HepG2 (cell line): Measurements from ENCODE around the gene ACTR10. TPM values are rescaled to one million over a fixed set of nuclear protein-coding genes. Genes with fewer than 3 reads are reported as not detected.

Experiments used
- DNMT1 ChIP-seq: sonication (generic); formaldehyde crosslinking; IDR thresholded peaks from 2 replicates; pipeline ENCODE4 v1.5.1; 2020; ENCODE audit warnings: mild to moderate bottlenecking, missing genetic modification reagents
- FOXO1 ChIP-seq: sonication (generic); formaldehyde crosslinking; IDR thresholded peaks from 2 replicates; pipeline ENCODE4 v1.4.0; 2020; ENCODE audit warnings: missing genetic modification reagents
- GLI4 ChIP-seq: sonication (generic); formaldehyde crosslinking; IDR thresholded peaks from 2 replicates; pipeline ENCODE4 v1.5.1; 2020; ENCODE audit warnings: missing genetic modification reagents, mild to moderate bottlenecking, moderate library complexity, borderline replicate concordance
- HNF4G ChIP-seq, 2 experiments: sonication (generic) in 1 of 2; formaldehyde crosslinking in 1 of 2; IDR thresholded peaks; 2 replicates each; pipeline versions ENCODE4 v1.4.0 to v1.6.1; 2011 to 2020; ENCODE audit warnings: borderline replicate concordance in 2 of 2, low read depth in 2 of 2, mild to moderate bottlenecking in 2 of 2, low read length in 1 of 2, missing genetic modification reagents in 1 of 2, moderate library complexity in 1 of 2
- KMT2A ChIP-seq: sonication (generic); formaldehyde crosslinking; IDR thresholded peaks from 2 replicates; pipeline ENCODE4 v1.4.0; 2020; ENCODE audit warnings: missing genetic modification reagents
- ZNF235 ChIP-seq: sonication (generic); formaldehyde crosslinking; IDR thresholded peaks from 2 replicates; pipeline ENCODE4 v1.8.1; 2023; ENCODE audit warnings: mild to moderate bottlenecking, missing genetic modification reagents, borderline replicate concordance
- ZNF337 ChIP-seq: sonication (generic); formaldehyde crosslinking; IDR thresholded peaks from 2 replicates; pipeline ENCODE4 v1.5.1; 2020; ENCODE audit warnings: missing genetic modification reagents, low read depth, mild to moderate bottlenecking, borderline replicate concordance
- ZNF879 ChIP-seq: sonication (generic); formaldehyde crosslinking; IDR thresholded peaks from 2 replicates; pipeline ENCODE4 v1.8.1; 2023; ENCODE audit warnings: missing genetic modification reagents
- polyA plus RNA-seq, 8 experiments: library from polyadenylated mRNA; depleted of rRNA in 3 of 8; stranded (reverse) in 7 of 8; unstranded in 1 of 8; fragments of >200 nt; fragmentation: Illumina TruSeq in 4 of 8; extraction: Trizol in 4 of 8; gene quantifications; 2 replicates each; pipeline versions ENCODE4 v1.2.1 to v1.2.3, GENCODE V29; 2011 to 2016; ENCODE audit warnings: low read depth in 4 of 8, missing spikeins in 1 of 8, mixed read lengths in 1 of 8; ENCODE audit not compliant: insufficient read depth in 1 of 8
- total RNA-seq, 5 experiments: library from RNA; depleted of rRNA; stranded (reverse); fragments of >200 nt; fragmentation: Illumina TruSeq; extraction: Trizol; gene quantifications; 2 replicates each; pipeline ENCODE4 v1.2.3, GENCODE V29; 2016; ENCODE audit warnings: low read depth in 1 of 5
- TF ChIP-seq, protein P1 (sequence below): sonication (generic); formaldehyde crosslinking; IDR thresholded peaks from 2 replicates; pipeline ENCODE4 v1.5.0; 2020; ENCODE audit warnings: mild to moderate bottlenecking, missing genetic modification reagents, borderline replicate concordance
- TF ChIP-seq, protein P2 (sequence below): sonication (generic); formaldehyde crosslinking; IDR thresholded peaks from 2 replicates; pipeline ENCODE4 v1.9.0; 2021; ENCODE audit warnings: missing genetic modification reagents, mild to moderate bottlenecking, borderline replicate concordance
- TF ChIP-seq, protein P3 (sequence below): sonication (generic); formaldehyde crosslinking; IDR thresholded peaks from 2 replicates; pipeline ENCODE4 v1.4.0; 2020; ENCODE audit warnings: mild to moderate bottlenecking, missing genetic modification reagents
- TF ChIP-seq, protein P4 (sequence below): IDR thresholded peaks from 2 replicates; pipeline ENCODE4 v1.6.1; 2012; ENCODE audit warnings: low read depth, low read length, improper control_type of control experiment
- TF ChIP-seq, protein P5 (sequence below): sonication (generic); formaldehyde crosslinking; IDR thresholded peaks from 2 replicates; pipeline ENCODE4 v1.5.1; 2020; ENCODE audit warnings: mild to moderate bottlenecking, missing genetic modification reagents, borderline replicate concordance

ACTR10 gene
- total and polyA plus RNA-seq, 2 of the 13 experiments (the other 11 are each of a cell fraction or from before 2014, with no cell fraction given), result 30.0 to 41.3 TPM

DNA sequence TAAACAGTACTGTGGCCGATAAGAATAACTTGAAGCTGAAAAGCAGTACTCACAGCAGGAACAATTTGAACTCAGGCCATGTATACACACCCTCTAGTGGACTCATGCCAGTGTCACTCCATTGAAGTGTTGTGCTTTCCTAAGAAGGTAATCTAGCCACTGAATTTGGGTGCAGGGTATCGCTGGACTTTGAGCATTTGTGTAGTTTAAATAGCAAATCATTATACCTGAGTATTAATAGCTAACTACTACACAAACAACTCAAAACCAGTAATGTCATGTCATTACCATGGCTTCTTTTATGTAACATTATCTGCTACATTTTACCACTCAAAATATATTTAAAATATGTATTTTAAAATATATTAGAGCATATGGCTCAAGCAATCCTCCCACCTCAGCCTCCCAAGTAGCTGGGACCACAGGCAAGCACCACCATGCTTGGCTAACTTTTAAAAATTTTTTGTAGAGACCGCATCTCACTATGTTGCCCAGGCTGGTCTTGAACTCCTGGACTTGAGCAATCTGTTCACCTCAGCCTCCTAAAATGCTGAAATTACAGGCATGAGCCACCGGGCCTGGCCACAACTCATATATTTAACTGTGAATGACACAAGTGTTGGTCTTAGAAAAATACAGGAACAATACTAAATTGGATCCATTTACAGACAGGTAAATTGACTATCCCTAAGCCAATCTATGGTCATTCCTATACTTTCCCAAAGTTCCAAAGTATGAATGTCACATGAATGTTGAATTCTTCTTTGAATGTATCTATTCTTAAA lies 72.8 kb downstream of the ACTR10 start (continued):
- TF ChIP-seq, protein P1, sequence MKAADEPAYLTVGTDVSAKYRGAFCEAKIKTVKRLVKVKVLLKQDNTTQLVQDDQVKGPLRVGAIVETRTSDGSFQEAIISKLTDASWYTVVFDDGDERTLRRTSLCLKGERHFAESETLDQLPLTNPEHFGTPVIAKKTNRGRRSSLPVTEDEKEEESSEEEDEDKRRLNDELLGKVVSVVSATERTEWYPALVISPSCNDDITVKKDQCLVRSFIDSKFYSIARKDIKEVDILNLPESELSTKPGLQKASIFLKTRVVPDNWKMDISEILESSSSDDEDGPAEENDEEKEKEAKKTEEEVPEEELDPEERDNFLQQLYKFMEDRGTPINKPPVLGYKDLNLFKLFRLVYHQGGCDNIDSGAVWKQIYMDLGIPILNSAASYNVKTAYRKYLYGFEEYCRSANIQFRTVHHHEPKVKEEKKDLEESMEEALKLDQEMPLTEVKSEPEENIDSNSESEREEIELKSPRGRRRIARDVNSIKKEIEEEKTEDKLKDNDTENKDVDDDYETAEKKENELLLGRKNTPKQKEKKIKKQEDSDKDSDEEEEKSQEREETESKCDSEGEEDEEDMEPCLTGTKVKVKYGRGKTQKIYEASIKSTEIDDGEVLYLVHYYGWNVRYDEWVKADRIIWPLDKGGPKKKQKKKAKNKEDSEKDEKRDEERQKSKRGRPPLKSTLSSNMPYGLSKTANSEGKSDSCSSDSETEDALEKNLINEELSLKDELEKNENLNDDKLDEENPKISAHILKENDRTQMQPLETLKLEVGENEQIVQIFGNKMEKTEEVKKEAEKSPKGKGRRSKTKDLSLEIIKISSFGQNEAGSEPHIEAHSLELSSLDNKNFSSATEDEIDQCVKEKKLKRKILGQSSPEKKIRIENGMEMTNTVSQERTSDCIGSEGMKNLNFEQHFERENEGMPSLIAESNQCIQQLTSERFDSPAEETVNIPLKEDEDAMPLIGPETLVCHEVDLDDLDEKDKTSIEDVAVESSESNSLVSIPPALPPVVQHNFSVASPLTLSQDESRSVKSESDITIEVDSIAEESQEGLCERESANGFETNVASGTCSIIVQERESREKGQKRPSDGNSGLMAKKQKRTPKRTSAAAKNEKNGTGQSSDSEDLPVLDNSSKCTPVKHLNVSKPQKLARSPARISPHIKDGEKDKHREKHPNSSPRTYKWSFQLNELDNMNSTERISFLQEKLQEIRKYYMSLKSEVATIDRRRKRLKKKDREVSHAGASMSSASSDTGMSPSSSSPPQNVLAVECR, result peak; percentile 41; the same call in 1 of the 2 replicates
- TF ChIP-seq KMT2A (CRISPR knock-in tag) (peak; percentile 33; the same call in 1 of the 2 replicates), ZNF879 (CRISPR knock-in tag) (no peak), ZNF337 (CRISPR knock-in tag) (no peak), ZNF235 (CRISPR knock-in tag) (no peak), FOXO1 (CRISPR knock-in tag) (peak; percentile 79), HNF4G (IDR thresholded peaks at IDR 0.05; ENCODE audit: borderline replicate concordance, low read depth, low read length) (peak; percentile 76), HNF4G (CRISPR knock-in tag; IDR thresholded peaks at IDR 0.05; ENCODE audit: borderline replicate concordance, low read depth) (no peak), GLI4 (CRISPR knock-in tag) (no peak), DNMT1 (CRISPR knock-in tag) (no peak)
- TF ChIP-seq, protein P2, sequence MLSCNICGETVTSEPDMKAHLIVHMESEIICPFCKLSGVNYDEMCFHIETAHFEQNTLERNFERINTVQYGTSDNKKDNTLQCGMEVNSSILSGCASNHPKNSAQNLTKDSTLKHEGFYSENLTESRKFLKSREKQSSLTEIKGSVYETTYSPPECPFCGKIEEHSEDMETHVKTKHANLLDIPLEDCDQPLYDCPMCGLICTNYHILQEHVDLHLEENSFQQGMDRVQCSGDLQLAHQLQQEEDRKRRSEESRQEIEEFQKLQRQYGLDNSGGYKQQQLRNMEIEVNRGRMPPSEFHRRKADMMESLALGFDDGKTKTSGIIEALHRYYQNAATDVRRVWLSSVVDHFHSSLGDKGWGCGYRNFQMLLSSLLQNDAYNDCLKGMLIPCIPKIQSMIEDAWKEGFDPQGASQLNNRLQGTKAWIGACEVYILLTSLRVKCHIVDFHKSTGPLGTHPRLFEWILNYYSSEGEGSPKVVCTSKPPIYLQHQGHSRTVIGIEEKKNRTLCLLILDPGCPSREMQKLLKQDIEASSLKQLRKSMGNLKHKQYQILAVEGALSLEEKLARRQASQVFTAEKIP (CRISPR knock-in tag), result no peak
- TF ChIP-seq, protein P3, sequence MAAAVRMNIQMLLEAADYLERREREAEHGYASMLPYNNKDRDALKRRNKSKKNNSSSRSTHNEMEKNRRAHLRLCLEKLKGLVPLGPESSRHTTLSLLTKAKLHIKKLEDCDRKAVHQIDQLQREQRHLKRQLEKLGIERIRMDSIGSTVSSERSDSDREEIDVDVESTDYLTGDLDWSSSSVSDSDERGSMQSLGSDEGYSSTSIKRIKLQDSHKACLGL (CRISPR knock-in tag), result no peak
- TF ChIP-seq, protein P4, sequence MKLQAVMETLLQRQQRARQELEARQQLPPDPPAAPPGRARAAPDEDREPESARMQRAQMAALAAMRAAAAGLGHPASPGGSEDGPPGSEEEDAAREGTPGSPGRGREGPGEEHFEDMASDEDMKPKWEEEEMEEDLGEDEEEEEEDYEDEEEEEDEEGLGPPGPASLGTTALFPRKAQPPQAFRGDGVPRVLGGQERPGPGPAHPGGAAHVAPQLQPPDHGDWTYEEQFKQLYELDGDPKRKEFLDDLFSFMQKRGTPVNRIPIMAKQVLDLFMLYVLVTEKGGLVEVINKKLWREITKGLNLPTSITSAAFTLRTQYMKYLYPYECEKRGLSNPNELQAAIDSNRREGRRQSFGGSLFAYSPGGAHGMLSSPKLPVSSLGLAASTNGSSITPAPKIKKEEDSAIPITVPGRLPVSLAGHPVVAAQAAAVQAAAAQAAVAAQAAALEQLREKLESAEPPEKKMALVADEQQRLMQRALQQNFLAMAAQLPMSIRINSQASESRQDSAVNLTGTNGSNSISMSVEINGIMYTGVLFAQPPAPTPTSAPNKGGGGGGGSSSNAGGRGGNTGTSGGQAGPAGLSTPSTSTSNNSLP, result peak; percentile 97
- TF ChIP-seq, protein P5, sequence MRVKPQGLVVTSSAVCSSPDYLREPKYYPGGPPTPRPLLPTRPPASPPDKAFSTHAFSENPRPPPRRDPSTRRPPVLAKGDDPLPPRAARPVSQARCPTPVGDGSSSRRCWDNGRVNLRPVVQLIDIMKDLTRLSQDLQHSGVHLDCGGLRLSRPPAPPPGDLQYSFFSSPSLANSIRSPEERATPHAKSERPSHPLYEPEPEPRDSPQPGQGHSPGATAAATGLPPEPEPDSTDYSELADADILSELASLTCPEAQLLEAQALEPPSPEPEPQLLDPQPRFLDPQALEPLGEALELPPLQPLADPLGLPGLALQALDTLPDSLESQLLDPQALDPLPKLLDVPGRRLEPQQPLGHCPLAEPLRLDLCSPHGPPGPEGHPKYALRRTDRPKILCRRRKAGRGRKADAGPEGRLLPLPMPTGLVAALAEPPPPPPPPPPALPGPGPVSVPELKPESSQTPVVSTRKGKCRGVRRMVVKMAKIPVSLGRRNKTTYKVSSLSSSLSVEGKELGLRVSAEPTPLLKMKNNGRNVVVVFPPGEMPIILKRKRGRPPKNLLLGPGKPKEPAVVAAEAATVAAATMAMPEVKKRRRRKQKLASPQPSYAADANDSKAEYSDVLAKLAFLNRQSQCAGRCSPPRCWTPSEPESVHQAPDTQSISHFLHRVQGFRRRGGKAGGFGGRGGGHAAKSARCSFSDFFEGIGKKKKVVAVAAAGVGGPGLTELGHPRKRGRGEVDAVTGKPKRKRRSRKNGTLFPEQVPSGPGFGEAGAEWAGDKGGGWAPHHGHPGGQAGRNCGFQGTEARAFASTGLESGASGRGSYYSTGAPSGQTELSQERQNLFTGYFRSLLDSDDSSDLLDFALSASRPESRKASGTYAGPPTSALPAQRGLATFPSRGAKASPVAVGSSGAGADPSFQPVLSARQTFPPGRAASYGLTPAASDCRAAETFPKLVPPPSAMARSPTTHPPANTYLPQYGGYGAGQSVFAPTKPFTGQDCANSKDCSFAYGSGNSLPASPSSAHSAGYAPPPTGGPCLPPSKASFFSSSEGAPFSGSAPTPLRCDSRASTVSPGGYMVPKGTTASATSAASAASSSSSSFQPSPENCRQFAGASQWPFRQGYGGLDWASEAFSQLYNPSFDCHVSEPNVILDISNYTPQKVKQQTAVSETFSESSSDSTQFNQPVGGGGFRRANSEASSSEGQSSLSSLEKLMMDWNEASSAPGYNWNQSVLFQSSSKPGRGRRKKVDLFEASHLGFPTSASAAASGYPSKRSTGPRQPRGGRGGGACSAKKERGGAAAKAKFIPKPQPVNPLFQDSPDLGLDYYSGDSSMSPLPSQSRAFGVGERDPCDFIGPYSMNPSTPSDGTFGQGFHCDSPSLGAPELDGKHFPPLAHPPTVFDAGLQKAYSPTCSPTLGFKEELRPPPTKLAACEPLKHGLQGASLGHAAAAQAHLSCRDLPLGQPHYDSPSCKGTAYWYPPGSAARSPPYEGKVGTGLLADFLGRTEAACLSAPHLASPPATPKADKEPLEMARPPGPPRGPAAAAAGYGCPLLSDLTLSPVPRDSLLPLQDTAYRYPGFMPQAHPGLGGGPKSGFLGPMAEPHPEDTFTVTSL, result no peak; the same call in 1 of the 2 replicates
